K562 (cell line): ENCODE data around the gene CHRM4. TPM values are rescaled to one million over a fixed set of nuclear protein-coding genes. Genes with fewer than 3 reads are reported as not detected.
A peak's percentile ranks its signal among the peaks of the same experiment; 100 is the strongest.

ENCODE experiments used
- GTF2F1 ChIP-seq: IDR thresholded peaks from 2 replicates; pipeline ENCODE4 v1.6.1; 2011; ENCODE audit warnings: low read depth, low read length, improper control_type of control experiment
- HMGN3 ChIP-seq: IDR thresholded peaks from 2 replicates; pipeline ENCODE4 v1.6.1; 2011; ENCODE audit warnings: borderline replicate concordance, low read depth, mild to moderate bottlenecking, mixed read lengths, low read length; ENCODE audit not compliant: insufficient read length; ENCODE audit errors: extremely low read depth
- MAFK ChIP-seq: IDR thresholded peaks from 2 replicates; pipeline ENCODE4 v1.6.1; 2011; ENCODE audit warnings: low read length, improper control_type of control experiment
- NR2C1 ChIP-seq, 2 experiments: fragments of 450-650 bp; IDR thresholded peaks; 2 replicates each; pipeline ENCODE4 v1.6.1; 2017; ENCODE audit warnings: mild to moderate bottlenecking in 2 of 2, antibody characterized with exemption in 1 of 2, inconsistent platforms in 1 of 2, missing compliant biosample characterization in 1 of 2, missing genetic modification characterization in 1 of 2
- PHF21A ChIP-seq: fragments of 450-650 bp; IDR thresholded peaks from 2 replicates; pipeline ENCODE4 v1.6.1; 2017; ENCODE audit warnings: low read depth, borderline replicate concordance
- SRSF3 ChIP-seq: fragments of 200-400 bp; formaldehyde crosslinking; IDR thresholded peaks from 2 replicates; pipeline ENCODE4 v1.6.1; 2016; ENCODE audit warnings: mild to moderate bottlenecking, low read length, moderate library complexity; ENCODE audit not compliant: insufficient read depth
- TGIF2 ChIP-seq: sonication (generic); formaldehyde crosslinking; IDR thresholded peaks from 2 replicates; pipeline ENCODE4 v1.8.1; 2022; ENCODE audit warnings: mild to moderate bottlenecking, missing genetic modification reagents, moderate library complexity
- XRCC4 ChIP-seq: IDR thresholded peaks from one replicate; pipeline ENCODE4 v1.6.1; 2011; ENCODE audit not compliant: insufficient read depth, insufficient read length; ENCODE audit errors: extremely low read depth
- polyA plus RNA-seq, 8 experiments: library from polyadenylated mRNA; depleted of rRNA in 4 of 8; stranded (reverse) in 5 of 8; unstranded in 3 of 8; fragments of >200 nt; fragmentation: Nextera tagmentation in 2 of 8; fragmentation: Illumina TruSeq in 1 of 8; extraction: Ambion mirVana in 2 of 8; extraction: Trizol in 1 of 8; gene quantifications; 2 replicates each; pipeline versions ENCODE4 v1.2.1 to v1.2.3, GENCODE V29; 2011 to 2014; ENCODE audit warnings: inconsistent platforms in 1 of 8, missing spikeins in 1 of 8
- total RNA-seq, 7 experiments: library from RNA; depleted of rRNA in 6 of 7; stranded (reverse); fragments of >200 nt in 6 of 7; fragmentation: Illumina TruSeq in 2 of 7; extraction: Trizol in 2 of 7; gene quantifications; 2 replicates each; pipeline versions ENCODE4 v1.2.1 to v1.2.3, GENCODE V29; 2011 to 2021; ENCODE audit warnings: low replicate concordance in 1 of 7
- TF ChIP-seq, protein P1 (sequence below), 2 experiments: fragments of 450-650 bp; IDR thresholded peaks; 2 replicates each; pipeline ENCODE4 v1.6.1; 2016; ENCODE audit warnings: mild to moderate bottlenecking in 2 of 2, borderline replicate concordance in 1 of 2, low read depth in 1 of 2, moderate library complexity in 1 of 2
- TF ChIP-seq, protein P2 (sequence below): fragments of 250-450 bp; sonication (Bioruptor Pico); IDR thresholded peaks from 2 replicates; pipeline ENCODE4 v1.5.0; 2020; ENCODE audit warnings: mild to moderate bottlenecking

CHRM4 gene
- total and polyA plus RNA-seq, 9 of the 15 experiments (the other 6 are each of a cell fraction or from before 2014, with no cell fraction given): 0.22 to 1.3 (median 0.40) TPM; not detected in 2

DNA sequence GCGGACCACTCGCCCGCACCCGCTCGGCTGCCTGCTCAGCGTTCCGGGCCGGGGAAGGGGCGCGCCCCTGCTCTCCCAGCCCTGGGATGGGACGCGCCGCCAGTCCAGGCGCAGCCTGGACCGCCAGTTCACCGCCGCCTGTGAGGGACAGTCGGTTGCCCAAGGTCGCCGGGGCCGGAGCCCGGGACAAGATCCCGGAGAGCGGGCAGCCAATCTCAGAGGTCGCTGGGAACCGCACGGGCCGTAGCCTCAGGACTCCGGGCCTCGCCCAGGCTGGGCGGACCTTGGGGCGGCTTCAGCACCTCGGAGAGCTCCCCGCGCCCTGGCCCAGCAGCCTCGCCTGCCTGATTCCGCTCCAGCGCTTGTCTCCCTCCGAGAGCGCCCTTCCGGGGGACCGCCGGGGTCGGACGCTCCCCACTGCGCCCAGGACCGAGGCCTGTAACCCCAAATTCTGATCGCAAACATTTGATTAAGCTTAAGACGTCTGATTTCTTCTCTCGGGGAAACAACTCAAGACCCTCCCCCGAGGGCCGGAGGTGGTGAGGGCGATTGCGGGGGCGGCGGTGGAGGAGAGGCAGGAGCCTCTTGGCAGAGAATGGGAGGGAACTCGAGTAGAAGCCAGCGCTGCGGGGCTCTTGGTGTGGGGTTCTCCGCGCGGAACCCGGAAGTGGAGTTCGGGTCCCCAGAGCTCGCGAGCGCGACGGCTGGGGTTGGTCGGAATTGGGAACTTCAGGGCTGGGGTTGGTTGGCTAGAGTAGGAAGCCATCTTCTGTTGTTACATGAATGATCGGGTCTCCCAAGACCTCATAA is 1.1 kb upstream of the CHRM4 start (continued):
- TF ChIP-seq, protein P1, sequence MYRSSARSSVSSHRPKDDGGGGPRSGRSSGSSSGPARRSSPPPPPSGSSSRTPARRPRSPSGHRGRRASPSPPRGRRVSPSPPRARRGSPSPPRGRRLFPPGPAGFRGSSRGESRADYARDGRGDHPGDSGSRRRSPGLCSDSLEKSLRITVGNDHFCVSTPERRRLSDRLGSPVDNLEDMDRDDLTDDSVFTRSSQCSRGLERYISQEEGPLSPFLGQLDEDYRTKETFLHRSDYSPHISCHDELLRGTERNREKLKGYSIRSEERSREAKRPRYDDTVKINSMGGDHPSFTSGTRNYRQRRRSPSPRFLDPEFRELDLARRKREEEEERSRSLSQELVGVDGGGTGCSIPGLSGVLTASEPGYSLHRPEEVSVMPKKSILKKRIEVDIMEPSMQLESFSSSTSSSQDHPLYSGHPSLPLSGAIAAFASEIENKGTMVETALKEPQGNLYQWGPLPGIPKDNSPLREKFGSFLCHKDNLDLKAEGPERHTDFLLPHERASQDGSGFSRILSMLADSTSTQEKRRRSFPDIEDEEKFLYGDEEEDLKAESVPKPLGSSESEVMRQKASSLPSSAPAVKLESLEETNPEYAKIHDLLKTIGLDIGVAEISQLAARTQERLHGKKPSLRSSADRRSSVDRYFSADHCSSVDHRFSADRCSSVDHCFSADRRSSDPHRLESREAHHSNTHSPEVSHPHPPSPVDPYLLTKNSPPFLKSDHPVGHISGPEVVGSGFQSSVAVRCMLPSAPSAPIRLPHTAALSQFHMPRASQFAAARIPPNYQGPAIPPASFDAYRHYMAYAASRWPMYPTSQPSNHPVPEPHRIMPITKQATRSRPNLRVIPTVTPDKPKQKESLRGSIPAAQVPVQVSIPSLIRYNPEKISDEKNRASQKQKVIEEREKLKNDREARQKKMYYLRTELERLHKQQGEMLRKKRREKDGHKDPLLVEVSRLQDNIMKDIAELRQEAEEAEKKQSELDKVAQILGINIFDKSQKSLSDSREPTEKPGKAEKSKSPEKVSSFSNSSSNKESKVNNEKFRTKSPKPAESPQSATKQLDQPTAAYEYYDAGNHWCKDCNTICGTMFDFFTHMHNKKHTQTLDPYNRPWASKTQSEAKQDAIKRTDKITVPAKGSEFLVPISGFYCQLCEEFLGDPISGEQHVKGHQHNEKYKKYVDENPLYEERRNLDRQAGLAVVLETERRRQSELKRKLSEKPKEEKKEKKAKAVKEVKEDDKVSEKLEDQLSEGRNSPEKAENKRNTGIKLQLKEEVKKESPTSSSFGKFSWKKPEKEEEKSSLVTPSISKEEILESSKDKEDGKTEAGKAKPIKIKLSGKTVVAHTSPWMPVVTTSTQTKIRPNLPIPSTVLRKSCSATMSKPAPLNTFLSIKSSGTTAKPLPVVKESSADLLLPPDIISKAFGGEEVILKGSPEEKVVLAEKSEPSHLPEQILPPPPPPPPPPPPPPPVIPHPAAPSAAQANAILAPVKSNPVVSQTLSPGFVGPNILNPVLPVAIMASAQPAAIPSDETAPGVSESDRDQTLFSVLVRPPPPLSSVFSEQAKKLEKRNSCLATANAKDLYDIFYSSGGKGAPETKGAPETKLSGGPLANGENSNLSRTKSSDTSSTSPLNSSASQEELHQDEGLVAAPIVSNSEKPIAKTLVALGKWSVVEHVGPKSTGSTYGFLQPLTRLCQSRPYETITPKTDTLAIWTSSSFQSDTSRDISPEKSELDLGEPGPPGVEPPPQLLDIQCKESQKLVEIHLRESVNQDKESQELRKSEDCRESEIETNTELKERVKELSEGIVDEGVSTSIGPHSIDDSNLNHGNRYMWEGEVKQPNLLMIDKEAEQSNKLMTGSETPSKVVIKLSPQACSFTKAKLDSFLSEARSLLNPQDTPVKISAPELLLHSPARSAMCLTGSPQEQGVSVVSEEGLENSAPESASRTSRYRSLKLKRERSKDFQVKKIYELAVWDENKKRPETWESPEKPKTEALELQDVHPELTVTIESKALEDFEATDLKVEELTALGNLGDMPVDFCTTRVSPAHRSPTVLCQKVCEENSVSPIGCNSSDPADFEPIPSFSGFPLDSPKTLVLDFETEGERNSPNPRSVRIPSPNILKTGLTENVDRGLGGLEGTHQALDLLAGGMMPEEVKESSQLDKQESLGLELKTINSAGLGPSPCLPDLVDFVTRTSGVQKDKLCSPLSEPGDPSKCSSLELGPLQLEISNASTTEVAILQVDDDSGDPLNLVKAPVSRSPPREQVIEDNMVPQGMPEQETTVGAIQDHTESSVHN (IDR thresholded peaks at IDR 0.05; ENCODE audit: borderline replicate concordance in 1 of 2, low read depth in 1 of 2): no peak
- TF ChIP-seq, protein P2, sequence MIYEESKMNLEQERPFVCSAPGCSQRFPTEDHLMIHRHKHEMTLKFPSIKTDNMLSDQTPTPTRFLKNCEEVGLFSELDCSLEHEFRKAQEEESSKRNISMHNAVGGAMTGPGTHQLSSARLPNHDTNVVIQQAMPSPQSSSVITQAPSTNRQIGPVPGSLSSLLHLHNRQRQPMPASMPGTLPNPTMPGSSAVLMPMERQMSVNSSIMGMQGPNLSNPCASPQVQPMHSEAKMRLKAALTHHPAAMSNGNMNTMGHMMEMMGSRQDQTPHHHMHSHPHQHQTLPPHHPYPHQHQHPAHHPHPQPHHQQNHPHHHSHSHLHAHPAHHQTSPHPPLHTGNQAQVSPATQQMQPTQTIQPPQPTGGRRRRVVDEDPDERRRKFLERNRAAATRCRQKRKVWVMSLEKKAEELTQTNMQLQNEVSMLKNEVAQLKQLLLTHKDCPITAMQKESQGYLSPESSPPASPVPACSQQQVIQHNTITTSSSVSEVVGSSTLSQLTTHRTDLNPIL (CRISPR knock-in tag): no peak
- no peak for TF ChIP-seq NR2C1 (IDR thresholded peaks at IDR 0.05)
- TF ChIP-seq NR2C1 (tag; IDR thresholded peaks at IDR 0.05): no peak
- TF ChIP-seq XRCC4: no peak
- no peak for TF ChIP-seq MAFK
- TF ChIP-seq SRSF3: no peak
- peak; percentile 98 for TF ChIP-seq TGIF2
- TF ChIP-seq GTF2F1: no peak
- TF ChIP-seq PHF21A: peak; percentile 61; the same call in 1 of the 2 replicates
- peak; percentile 28 for TF ChIP-seq HMGN3
